Ecto neural progenitor cell (in vitro differentiated cells): Measurements from ENCODE around the gene SPO11.

Source experiments
- DNase-seq: peaks from one replicate; pipeline ENCODE4 v3.0.0-alpha.2; 2018; ENCODE audit warnings: low spot score

Gene SPO11, protein sequence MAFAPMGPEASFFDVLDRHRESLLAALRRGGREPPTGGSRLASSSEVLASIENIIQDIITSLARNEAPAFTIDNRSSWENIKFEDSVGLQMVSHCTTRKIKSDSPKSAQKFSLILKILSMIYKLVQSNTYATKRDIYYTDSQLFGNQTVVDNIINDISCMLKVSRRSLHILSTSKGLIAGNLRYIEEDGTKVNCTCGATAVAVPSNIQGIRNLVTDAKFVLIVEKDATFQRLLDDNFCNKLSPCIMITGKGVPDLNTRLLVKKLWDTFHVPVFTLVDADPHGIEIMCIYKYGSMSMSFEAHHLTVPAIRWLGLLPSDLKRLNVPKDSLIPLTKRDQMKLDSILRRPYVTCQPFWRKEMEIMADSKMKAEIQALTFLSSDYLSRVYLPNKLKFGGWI

DNA sequence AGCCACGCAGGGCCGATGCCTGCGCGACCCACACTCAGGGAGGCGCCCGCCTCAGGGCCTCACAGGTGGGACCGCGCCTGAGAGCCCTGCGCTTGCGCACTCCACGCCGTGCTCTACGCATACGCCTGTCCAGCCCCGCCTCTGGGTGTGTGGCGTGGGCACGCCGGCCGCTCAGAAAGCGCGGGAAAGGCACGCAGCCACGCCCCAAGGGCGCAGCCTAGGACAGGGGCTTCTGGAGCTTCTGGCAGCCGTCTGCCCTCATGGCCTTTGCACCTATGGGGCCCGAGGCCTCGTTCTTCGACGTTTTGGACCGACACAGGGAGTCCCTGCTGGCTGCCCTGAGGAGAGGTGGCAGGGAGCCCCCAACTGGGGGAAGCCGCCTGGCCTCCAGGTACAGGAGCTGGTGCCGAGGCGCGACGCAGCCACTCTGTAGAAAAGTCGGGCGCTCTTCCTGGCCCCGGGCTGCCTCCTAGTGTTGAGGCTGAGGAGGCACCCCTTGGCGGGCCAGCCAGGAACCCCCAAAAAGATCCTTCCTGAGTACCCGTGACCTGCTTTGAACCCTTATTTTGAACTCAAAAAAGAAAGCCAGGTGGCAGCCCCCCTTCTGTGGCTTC is at the start of gene SPO11:
TSS of gene SPO11 (plus strand) at position 196 of the 614 bp plus-strand sequence. CDS start at position 261, 65 bp downstream.
- no peak for DNase-seq

DNA sequence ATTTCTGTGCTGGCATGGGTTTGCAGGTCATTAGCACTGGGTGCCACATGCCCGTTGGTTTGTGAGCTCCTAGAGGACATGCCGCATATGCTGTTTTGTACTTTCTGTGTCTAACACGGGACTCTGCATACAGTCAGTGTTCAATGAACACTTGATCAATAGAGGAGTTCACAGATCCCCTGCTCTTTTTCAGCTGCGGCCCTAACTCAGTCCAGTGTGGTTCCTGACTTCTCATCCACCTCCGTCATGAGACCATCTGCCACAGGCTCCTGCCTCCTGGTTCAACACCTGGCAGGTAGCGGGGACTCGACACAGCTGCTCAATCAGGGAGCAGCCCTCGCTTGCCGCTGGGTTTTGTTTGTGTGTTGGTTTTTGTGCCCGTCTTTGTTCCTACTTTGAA is 49.4 kb upstream of the SPO11 start:
- no peak for DNase-seq

GRCh38 chr20:57281900-57282299 is 47.7 kb upstream of the SPO11 start:
- no peak for DNase-seq

DNA sequence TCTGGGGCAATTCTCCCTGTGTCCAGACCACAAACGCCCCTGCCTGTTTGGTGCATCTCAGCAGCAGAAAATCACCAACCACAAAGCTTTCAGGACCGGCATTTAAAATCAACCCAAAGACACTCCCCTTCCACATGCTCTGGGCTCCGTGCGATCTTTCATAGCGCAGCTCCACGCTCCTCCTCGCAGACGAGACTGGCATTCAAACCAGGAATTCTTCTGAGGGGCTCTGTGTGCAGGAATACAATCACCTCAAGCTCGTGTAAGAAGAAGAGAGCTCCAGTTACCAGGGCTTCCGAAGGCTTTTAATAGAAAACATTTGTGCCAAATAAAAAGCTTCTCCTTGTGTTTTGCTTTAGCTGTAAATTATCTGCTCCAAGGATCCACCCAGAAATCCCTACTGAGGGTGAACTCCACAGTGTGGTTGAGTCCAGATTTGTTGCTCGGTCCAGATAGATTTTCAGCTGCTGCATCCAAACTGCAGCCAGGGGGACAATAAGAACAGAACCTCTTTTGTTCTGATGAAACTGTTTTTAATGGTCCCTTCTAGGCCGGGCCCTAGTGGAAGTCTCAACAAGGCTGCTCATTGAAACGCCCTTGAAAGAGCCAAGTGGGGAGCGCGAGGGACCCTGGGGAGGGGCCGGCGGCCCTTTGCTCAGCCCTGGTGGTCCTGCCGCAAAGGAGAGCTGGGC is 46.8 kb upstream of the SPO11 start:
- no peak for DNase-seq

DNA sequence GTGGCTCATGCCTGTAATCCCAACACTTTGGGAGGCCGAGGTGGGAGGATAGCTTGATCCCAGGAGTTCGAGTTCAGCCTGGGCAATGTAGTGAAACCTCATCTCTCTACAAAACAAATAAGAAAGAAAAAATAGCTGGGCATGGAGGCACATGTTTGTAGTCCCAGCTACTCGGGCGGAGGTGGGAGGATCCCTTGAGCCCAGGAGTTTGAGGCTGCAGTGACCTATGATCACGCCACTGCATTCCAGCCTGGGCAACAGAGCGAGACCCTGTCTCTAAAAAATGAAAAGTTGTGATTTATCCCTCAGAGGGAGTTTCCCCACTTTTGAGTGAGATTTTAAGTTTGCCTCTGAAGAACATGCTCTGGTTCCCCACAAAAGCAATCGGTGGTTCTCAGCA is 45.7 kb upstream of the SPO11 start:
- DNase-seq, result no peak

DNA sequence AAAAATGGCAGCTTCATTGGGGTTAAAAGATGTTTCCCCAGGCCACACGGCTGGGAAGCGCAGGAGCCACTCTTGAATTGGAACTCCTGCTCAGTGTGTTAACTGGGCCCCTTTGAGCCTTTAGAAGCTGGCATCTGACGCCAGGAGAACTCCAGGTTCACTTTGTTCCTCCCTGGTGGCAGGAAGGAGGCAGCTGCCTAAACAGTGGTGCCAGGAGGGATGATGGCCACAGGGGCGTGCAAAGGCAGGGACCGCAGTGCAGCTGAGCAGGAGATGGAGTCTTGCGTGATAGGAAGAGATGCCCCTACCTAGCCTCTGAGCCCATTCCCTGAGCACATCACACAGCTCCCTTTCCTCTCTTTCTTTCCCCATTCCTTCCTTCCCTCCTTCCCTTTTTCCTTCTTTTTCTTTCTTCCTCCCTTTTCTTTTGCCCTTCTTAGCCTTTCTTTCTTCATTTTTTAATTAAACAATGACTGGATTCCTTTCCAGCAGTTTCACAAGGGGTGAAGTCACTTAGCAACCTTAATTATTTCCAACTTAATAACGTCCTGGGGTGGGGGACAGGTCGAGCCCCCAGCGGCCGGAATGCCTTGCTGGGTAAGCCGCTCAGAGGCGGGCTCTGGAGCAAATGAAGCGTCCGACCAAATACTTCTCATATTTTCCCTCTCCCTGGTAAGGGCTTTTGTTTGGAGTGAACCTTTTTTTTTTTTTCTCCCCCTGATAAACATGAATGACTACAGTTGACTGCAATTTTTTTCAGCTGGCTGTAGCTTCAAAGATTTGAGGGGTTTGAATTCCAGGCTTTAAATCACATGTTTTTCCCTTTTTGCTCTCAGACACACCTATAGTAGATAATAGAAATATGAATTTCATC is 42.4 kb upstream of the SPO11 start:
- no peak for DNase-seq

GRCh38 chr20:57287901-57288300 is 41.7 kb upstream of the SPO11 start:
- no peak for DNase-seq

DNA sequence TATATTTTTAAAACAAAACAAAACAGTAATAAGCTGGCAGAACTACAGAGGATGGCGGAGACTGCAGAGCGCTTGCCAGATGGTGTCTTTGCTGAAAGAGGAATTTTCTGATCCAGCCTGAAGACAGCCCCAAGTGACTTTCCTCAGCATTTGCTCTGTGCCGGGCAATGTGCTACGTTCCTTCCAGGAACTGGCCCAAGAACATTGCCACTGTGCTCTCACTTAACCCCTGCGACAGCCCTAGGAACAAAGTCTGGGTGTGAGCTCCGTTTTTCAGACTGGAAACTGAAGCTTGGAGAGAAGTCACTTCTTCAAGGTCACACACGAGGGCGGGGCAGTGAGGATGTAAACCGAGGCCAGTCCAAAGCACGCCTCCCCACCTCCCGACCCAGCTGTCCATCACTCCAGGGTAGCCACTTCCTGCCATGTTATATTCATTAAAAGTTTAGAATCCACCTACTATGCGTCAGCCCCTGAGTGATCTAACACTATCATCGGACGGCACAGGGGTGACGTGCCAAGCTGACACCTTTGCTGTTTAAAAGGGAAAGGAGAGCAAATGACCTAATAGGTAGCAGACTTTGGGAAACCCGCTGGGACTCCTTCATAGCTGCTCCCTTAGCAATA is 40.8 kb upstream of the SPO11 start:
- no peak for DNase-seq

GRCh38 chr20:57289391-57290177 is 40.0 kb upstream of the SPO11 start:
- no peak for DNase-seq

GRCh38 chr20:57290178-57290484 is 39.5 kb upstream of the SPO11 start:
- DNase-seq, result no peak

GRCh38 chr20:57291003-57291402 is 38.6 kb upstream of the SPO11 start:
- no peak for DNase-seq

DNA sequence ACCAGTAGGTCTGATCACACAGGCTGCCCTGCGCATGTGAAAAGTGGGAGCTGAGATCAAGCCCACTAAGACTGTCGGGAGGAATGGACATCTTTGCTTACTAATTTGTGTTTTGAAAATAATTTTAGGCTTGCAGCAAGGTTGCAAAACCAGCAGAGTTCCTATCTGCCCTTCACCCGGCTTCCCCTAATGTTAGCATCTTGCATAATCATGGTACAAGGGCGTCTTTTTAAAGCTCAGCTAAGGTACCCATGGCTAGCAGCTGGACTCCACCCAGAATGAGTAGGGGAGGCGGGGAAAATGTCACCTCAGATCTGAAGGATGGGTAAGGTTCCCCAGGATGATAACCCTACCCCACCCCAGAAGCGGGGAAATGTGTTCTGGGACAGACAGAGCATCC is 37.9 kb upstream of the SPO11 start:
- DNase-seq, result no peak

DNA sequence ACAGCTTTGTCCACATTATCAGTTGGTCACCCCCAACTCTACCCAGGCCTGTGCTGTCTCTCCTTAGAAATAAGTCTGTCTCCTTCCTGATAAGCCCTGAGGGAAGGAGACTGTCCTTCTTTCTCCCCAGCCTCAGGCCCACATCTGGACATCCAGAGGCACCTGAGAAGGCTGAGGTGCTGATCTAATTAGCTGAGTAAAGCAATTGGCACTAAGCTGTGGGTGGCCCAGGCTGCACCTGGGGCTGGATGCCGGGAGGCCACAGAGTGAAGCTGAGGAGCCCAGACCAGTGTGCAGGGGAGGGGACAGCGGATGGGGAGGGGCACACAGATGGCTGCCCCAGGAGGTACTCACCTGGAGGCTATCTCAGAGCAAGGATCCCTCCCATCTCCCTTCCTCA is 37.0 kb upstream of the SPO11 start:
- no peak for DNase-seq

DNA sequence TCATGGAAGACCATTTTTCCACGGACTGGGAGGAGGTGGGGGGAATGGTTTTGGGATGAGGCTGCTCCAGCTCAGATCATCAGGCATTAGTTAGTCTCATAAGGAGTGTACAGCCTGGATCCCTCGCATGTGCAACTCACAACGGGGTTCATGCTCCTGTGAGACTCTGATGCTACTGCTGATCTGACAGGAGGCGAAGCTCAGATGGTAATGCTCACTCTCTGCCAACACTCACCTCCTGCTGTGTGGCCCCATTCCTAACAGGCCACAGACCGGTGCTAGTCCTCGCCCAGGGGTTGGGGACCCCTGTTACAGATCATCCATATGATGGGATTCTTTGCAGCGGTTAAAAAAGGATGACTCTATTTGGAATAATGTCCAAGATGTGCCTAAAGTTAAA is 35.6 kb upstream of the SPO11 start:
- no peak for DNase-seq

DNA sequence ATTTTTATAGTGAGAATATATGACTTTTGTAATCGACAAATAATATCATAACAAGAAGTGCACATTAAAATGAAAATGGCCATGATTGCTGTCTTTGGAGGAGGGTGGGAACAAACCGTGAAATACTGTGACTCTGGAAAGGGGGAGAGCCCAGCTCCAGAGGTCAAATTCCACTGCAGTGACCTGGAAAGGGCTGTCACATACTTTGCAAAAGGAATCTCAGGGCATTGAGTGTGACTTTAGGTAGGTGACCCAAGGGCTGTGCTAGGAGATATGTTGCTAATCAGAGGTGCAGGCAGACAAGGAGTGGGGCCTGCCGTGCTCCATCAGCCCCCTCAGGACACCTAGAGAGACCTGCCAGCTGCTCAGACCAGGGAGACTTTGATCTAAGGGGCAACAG is 35.1 kb upstream of the SPO11 start:
- DNase-seq, result no peak

GRCh38 chr20:57298457-57298856 is 31.1 kb upstream of the SPO11 start:
- no peak for DNase-seq

- DNase-seq, result no peak
Measured at GRCh38 chr20:57301026-57301425, 28.6 kb upstream of the SPO11 start.

GRCh38 chr20:57306747-57307146 is 22.9 kb upstream of the SPO11 start:
- no peak for DNase-seq

GRCh38 chr20:57308451-57309271 is 20.9 kb upstream of the SPO11 start:
- no peak for DNase-seq

- DNase-seq, result no peak
Measured at GRCh38 chr20:57309544-57310115, 20.0 kb upstream of the SPO11 start.
